Stimulated activated CD8-positive, alpha-beta memory T cell treated with anti-CD3 and anti-CD28 coated beads, Interleukin-15, amount 100 ng/mL, for 1 hour (primary cell): Measurements from ENCODE around the gene RASGRP2.

ENCODE experiments used
- DNase-seq: peaks from one replicate; pipeline ENCODE4 v3.0.0-alpha.2; 2020; ENCODE audit warnings: low read depth

Gene RASGRP2

DNA sequence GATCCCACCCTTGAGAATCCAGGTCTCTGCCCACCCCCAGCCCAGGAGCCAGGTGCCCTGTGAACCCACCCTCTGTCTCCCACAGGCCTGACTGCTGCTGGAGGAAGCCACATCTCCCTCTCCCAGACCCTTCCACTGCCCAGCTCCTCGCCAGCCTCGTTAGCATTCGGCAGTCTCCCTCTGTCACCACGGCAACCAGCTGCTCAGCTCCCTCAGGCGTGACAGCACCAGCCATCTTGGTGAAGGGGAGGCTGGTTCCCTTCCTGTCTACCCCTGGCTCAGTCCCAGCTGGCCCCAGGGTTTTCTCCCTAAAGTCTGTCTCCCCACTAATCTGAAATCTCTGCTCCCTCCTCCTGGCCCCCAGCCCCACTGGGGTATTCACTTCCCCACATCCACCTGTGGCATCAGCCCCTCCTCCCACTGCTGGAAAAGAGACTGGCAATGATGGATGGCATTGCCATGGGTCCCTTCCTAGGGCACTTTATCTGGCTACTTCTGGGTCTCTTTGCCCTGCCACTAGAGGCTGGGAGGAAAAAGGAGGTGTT lies 49.0 kb downstream of the RASGRP2 start:
- DNase-seq = no peak

DNA sequence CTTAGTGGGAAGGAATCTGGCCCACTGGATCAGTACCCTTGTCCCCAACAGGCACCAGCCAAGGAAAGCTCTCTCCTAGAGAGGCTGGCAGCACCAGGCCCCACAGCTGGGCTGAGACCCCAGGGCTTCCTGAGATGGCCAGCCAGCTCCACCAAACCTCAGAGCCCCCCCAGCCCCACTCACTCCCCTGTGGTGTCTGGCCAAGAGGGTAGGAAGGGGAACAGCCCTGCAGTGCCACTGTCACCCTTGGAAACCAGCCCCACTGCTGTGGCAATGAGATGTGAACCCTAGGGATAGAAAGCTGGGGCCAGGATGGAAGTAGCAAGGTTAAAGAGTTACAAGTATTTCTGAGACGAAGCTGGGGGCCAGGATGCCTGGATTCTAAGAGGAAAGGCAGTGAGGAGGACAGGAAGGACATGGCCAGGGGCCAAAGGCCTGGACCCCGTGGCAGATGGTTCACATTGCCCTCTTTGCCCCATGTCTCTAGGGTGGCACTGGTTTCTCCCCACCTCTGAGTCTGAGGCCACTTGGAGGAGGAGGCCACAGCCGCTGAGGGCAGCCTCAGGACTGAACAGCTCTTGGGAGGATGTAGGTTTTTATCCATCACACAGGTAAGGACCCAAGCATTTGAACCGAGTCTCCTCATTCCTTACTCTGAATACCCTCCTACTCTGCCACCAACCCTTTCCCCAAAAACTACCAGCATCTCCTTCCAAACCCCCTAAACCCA lies 49.8 kb downstream of the RASGRP2 start:
- DNase-seq = no peak

DNA sequence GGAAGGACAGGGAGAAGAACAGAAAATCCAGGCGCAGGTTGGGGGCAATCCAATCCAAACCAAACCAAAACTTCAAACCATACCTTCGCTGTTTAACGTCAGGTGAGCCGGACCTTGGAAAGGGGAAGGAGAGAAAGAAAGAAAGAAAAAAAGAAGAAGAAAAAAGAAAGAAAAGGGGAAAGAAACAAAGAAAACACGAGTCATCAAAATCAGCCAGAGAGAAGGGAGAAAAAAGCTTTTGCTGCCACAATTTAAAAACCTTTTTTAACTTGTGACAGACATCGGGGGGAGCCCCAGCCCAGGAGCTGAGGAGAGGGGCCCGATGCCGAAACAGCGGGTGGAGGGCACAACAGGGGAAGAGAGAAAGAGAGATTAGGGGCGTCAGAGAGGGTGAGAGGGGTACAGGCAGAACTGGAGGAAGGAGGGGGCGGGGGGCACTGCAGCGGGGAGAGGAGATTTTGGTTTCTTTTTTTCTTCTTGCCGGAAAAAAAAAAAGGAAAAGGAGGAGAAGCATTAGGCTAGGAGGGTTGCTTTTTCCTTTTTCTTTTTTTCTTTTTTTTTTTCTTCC lies 51.1 kb downstream of the RASGRP2 start:
- no peak for DNase-seq

DNA sequence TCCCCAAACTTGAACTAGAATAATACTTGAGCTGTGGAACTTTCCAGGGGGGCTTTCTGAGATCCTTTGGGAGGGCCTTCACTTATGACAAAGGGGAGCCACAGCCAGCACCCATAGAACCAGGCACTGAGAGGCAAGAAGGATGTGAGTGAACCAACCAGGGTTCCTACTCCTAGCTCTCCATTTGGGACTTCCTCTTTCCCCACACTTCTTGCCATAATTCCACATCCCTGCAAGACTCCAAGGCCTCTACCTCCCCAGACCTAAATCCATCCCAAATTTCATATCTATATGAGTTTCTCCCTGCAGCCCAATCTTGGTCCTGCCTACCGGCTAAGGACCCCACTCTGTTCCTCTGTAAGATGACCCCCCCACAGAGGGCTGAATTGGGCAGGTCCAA lies 52.4 kb downstream of the RASGRP2 start:
- no peak for DNase-seq

DNA sequence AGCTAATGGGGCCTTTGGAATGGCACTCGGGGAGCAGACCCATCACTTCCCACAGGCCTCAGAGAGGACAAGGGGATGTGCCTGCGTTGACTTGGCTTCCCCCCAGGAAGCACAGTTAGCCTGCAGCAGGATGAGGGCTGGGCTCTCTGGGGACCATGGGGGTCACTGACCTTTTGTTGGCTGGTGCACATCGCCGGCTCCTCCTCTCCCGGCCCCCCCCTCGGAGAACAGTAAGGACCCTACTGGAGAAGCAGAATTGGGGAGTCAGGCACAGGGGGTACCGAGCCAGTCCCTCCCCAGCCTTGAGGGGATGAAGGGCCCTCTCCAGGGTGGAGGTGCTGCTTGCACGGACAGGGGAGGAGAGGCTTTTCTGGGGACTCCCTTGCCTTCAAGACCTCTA lies 53.7 kb downstream of the RASGRP2 start:
- DNase-seq = no peak

DNA sequence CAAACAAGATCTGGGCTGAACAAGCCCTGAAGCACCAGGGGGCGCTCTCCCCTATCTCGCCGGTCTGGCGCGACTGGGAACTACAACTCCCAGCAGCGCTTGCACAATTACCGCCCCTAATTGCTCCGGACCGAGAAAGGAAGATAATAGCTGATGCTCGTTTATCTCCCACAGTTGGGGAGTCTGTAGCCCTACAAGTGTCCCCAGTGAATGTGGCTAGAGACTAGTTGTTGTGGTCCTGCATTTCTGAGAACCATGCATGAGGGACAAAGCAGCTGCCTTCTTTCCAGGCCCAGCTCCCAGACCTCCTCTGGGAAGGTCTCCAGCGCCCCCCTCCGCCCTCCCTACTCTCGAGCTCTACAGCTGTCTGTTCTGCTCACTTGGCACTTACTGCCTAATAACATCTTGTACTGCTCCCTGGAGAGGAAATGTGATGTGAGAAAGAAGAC lies 55.4 kb downstream of the RASGRP2 start:
- peak; percentile 89 for DNase-seq

DNA sequence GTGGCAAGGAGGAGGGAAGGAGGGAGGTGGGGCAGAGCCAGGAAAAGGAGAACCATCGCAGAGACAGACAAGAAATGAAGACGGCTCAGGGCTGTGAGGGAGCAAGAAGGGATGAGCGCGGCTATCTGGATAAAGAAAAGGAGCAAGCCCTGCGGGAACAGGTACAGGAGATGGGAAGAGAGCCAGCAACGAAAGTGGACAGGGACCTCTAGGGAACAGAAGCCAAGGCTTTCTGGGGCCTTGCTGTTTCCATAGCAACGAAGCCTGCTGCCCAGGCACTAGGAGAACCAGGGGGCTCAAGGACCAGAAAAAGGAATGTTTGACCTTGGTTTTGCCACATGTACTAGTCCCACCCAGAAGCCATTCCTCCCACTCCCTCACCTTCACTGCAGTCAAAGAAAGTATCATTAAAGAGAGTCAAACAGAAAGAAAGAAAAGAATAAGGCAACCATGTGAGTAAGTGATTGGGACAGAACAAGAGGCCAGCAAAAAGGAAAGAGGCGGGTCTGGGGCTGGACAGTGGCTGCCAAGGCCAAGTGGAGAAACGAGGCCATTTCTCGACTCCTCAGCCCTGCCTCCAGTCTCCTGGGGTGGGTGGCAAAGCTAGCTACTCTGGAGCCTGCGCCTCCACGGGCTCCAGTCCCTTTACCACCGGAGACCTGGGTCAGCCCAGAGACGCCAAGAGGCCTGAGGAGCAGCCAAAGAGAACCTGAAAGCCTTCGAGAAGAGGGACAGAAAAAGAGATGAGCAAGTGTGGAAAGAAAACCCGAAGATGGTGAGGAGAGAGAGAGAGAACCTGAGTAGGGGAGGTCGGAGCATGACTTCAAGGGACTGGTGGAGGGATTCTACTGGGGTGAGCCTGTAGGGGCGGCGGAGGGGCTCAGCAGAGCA lies 56.1 kb downstream of the RASGRP2 start:
- DNase-seq = no peak

DNA sequence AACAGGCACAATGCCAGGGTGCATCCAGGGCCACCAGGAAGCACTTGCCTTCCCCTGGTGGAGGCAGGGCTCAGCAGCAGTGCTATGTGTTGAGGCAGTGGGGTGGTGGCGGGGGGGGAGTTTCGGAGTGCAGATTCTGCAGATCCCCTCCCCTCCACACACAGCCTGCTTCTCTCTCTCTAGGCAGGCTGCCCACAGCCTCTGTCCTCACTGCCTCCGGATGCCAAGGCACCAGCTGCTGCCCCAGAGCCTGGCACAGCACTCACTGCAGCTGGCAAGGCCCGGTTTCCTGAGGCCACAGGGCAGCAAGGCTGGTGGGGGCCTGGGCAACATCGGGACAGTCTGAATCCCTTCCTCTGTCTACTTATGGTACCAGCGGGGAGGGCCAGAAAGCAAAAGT lies 56.7 kb downstream of the RASGRP2 start:
- DNase-seq = no peak

DNA sequence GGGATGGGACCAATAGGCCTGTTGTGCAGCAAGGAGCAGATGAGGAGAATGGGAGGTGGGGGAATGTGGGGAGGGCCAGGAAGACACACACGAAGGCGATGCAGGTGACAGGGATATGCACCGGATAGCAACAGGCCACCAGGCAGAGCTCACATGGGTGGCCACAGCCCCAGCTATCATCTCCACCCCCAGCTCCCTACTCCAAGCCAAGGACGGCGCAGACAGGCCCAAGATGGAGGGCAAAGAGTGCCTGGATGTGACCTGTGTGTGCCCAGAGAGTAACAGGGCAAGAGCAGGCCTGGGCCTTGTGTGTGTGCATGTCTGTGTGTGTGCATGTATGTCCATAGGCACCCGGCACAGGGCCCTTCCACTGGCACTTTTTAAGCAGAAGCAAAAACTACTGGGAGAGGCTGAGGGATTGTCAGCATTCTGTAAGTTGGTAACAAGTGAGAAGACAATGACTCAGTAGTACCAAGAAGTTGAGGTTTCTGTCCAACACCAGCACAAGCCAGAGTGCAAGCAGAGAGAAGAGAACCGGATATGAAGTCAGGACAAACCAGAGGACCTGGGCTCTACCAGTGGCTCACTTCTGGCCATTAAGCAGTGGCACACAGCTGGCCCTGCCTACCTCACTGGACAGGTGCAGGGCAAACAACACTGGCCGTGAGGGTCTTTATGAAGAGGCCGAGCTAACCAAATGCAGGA lies 57.3 kb downstream of the RASGRP2 start:
- no peak for DNase-seq

DNA sequence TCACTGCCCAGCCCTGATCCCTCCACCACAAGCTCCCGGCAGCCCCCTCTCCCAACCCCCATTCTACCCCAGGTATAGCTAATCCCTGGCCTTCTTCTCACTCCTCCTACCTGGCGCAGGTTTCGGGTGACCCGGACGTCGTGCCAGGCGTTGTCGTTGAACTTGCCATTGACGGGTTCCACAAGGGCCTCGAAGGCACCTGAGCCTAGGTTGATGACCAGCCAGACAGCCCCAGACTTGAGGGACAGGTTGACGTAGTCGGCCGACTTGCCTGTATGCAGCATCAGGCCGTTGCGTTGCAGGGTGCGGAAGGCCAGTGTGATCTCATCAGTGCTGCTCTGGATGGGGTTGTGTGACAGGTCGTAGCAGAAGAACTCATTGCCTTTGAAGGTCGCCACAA lies 58.4 kb downstream of the RASGRP2 start:
- no peak for DNase-seq

DNA sequence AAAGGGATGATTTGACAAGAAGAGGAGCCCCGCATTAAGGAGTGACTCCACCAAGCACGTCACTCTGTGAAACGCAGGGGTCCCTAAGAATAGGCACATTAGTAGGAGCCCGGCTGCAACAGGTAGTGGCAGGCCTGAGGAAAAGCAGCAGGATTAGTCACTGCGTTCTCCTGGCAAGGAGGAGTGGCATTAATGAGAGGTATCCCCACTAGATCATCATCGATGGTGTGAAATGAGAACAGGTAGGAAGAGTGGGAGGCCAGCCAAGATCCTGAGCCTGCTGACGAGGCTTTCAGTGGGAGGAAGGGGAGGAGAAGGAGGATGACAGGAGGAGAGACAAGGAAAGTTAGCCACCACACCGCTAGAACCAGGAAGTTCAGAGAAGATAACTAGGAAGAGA lies 59.6 kb downstream of the RASGRP2 start:
- no peak for DNase-seq

DNA sequence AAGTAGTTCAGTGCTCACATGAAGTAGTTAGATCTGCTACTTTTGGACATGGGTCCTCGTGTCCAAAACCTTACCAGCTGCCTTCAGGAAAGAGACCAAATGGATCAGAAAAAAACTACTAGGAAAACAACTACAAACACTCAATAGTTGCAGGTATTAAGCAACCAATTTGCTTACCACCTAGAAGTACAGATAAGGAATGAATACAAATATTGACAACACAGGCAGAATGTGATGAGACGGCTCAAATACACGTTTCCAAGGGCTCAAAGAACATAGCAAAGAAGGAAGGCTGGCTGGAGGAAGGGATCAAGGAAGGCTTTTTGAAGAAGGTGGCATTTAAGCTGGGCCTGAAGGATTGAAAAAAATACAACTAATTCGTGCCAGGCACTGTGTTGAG lies 62.8 kb downstream of the RASGRP2 start:
- no peak for DNase-seq

DNA sequence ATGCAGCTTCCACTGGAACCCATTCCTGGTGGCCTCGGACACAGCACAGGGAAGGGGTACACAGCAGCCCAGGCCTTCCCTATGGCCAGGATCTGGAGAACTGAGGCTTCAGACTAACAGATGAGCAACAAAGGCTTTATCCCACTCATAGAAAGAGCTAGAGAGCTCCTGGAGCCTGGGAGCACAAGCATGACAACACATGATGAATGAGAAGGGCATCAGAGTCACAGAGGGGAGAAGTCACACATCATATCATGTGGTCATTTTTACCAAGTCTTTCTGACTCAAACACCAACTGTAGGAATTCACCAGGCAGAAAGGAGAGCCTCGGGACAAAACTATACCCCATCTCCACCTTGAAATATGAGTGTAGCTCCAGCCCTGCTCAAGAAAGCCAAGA lies 64.1 kb downstream of the RASGRP2 start:
- DNase-seq = no peak

DNA sequence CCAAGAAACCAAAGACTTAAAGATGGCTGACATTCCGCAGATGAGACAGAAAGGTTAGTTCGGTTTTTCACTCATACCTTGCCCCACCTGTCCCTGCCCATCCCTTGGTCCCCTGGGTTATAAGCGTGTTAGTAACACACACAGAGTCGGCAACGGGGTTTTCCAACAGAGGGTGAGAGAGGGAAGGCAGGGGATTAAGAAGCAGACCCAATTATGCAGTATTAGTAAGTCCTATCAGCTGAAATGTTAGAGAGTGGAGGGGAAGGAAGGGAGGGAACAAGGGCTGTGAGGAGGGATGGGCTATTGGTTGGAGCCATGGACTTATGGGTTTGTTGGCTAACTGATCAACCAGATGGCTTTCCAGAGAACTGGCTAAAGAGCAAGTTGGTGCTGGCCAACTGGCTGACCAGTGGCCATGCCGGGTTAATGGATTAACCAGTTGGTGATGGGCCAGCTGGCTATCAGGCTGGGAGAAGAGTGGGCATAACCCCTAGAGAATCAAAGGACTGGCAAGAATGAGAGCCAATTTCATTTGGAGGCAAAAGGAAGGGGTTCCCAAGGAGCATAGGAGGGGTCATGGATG lies 66.4 kb downstream of the RASGRP2 start:
- DNase-seq = no peak
